OCI-LY7 (cell line): Measurements from ENCODE around the gene COL13A1. TPM values are rescaled to one million over a fixed set of nuclear protein-coding genes. Genes with fewer than 3 reads are reported as not detected.

Experiments used
- BruUV-seq: library from RNA; stranded (reverse); fragments of 400-500 nt; replicated peaks from 2 replicates; lab custom pipeline; 2021; lab: Mats Ljungman, UMichigan
- CTCF ChIA-PET: fragments of 300-600 bp; sonication (Branson Sonifier 250); formaldehyde crosslinking; loops from one replicate; lab custom pipeline; 2022; ENCODE audit warnings: antibody characterized with exemption; ENCODE audit not compliant: unreplicated experiment; lab: Charles Lee
- POLR2A ChIA-PET: fragments of 300-600 bp; sonication (Branson Sonifier 250); formaldehyde crosslinking; loops from one replicate; lab custom pipeline; 2022; ENCODE audit warnings: antibody characterized with exemption; lab: Charles Lee
- DNase-seq: peaks from one replicate; pipeline ENCODE4 v3.0.0-alpha.2; 2015; ENCODE audit warnings: low spot score
- H2AFZ ChIP-seq: fragments of 200-600 bp; sonication (generic), shearing (Covaris generic); 2 replicates; pipeline ENCODE4 v1.6.1; 2014; ENCODE audit warnings: mild to moderate bottlenecking, antibody characterized with exemption, low read length, moderate library complexity
- H3K27ac ChIP-seq: fragments of 200-600 bp; sonication (generic); 2 replicates; pipeline ENCODE4 v1.5.1; 2014; ENCODE audit warnings: mixed run types, low read depth, mild to moderate bottlenecking, moderate library complexity, low read length, inconsistent platforms; ENCODE audit not compliant: poor library complexity, severe bottlenecking
- H3K36me3 ChIP-seq: fragments of 200-600 bp; sonication (generic); 2 replicates; pipeline ENCODE4 v1.6.1; 2014; ENCODE audit warnings: mild to moderate bottlenecking, antibody characterized with exemption, low read length, moderate library complexity, mixed read lengths; ENCODE audit not compliant: insufficient read depth
- H3K4me1 ChIP-seq: fragments of 200-600 bp; sonication (generic); 2 replicates; pipeline ENCODE4 v1.5.1; 2014; ENCODE audit warnings: mild to moderate bottlenecking, low read length; ENCODE audit not compliant: insufficient read depth, poor library complexity, severe bottlenecking
- H3K4me2 ChIP-seq: fragments of 200-600 bp; sonication (generic); 2 replicates; pipeline ENCODE4 v1.6.1; 2014; ENCODE audit warnings: mild to moderate bottlenecking, low read length
- H3K4me3 ChIP-seq: fragments of 200-600 bp; sonication (generic); 2 replicates; pipeline ENCODE4 v1.5.1; 2014; ENCODE audit warnings: mild to moderate bottlenecking, low read depth, low read length; ENCODE audit not compliant: poor library complexity, severe bottlenecking
- H3K79me2 ChIP-seq: fragments of 200-600 bp; sonication (generic); 2 replicates; pipeline ENCODE4 v1.6.1; 2016; ENCODE audit warnings: low read depth, mild to moderate bottlenecking, low read length, moderate library complexity, mixed read lengths; ENCODE audit not compliant: insufficient read depth
- H3K9me2 ChIP-seq: fragments of 200-600 bp; sonication (generic); 2 replicates; pipeline ENCODE4 v1.6.1; 2016; ENCODE audit warnings: mild to moderate bottlenecking, low read length, mixed read lengths; ENCODE audit not compliant: insufficient read depth
- H3K9me3 ChIP-seq: fragments of 200-600 bp; sonication (generic); 2 replicates; pipeline ENCODE4 v1.6.1; 2014; ENCODE audit warnings: mild to moderate bottlenecking, mixed run types, low read length, mixed read lengths
- H4K20me1 ChIP-seq: fragments of 200-600 bp; sonication (generic); 2 replicates; pipeline ENCODE4 v1.6.1; 2014; ENCODE audit warnings: mild to moderate bottlenecking, antibody characterized with exemption, low read length, moderate library complexity, mixed read lengths; ENCODE audit not compliant: insufficient read depth
- EZH2phosphoT487 ChIP-seq: fragments of 200-600 bp; sonication (generic); IDR thresholded peaks from 2 replicates; pipeline ENCODE4 v1.6.1; 2018; ENCODE audit warnings: low read depth, borderline replicate concordance, mild to moderate bottlenecking, mixed run types, antibody characterized with exemption, low read length, moderate library complexity, mixed read lengths
- intact Hi-C: fragments of 100-400 bp; cut with micrococcal nuclease; formaldehyde crosslinking; loops from one replicate; pipeline ENCODE4 v1.10.0; 2022; ENCODE audit not compliant: unreplicated experiment
- total RNA-seq, 2 experiments: library from RNA; depleted of rRNA in 1 of 2; stranded (reverse); fragments of >200 nt in 1 of 2; shearing (Covaris generic) in 1 of 2; gene quantifications; 2 replicates each; pipeline ENCODE4 v1.2.3, GENCODE V29; 2014 to 2022
- TF ChIP-seq, protein P1 (sequence below): fragments of 200-600 bp; sonication (generic); conservative IDR thresholded peaks from 2 replicates; pipeline ENCODE4 v1.5.1; 2014; ENCODE audit warnings: mild to moderate bottlenecking, antibody characterized with exemption, low read length, moderate library complexity, mixed read lengths

COL13A1 gene
- total RNA-seq, 2 experiments from 2014 or later, result 0.06 TPM; not detected in 1

DNA sequence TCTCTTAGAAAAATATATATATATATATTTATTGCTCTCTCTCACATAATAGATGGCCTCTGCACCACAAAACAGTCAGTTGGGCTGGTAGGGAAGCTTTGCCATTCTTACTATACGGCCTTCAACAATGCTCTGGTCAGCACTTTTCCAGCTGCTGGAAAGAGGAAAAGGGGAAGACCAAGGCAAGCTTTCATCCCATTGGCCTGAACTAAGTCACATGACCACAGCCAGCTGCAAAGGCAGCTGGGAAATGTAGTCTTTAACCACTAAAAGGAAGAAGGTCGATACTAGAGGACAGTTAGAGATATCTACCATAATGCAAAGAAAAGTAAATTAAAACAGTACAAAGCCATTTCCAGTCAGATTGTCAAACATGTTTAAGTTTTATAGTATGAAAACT is 192.6 kb downstream of the COL13A1 start:
- H3K27ac ChIP-seq, result no peak overlapping the region
- no TSS peak for BruUV-seq
- CTCF ChIA-PET, result interaction anchor here (0.6 kb wide), 1 partner anchor 32 kb away, joined by 17 read pairs; no protein-coding TSS in a partner anchor
- intact Hi-C loops, result no loop called here
- no peaks in the 10 kb centered on the region for H3K9me3 ChIP-seq
- peak overlapping the region; percentile 14; the same call in 1 of the 2 replicates for H2AFZ ChIP-seq
- no peaks in the 10 kb centered on the region for H3K36me3 ChIP-seq
- H3K79me2 ChIP-seq, result no peaks in the 10 kb centered on the region
- POLR2A ChIA-PET, result no interaction called here
- no peak overlapping the region for H3K4me2 ChIP-seq
- TF ChIP-seq EZH2phosphoT487, result no peak
- TF ChIP-seq, protein P1, sequence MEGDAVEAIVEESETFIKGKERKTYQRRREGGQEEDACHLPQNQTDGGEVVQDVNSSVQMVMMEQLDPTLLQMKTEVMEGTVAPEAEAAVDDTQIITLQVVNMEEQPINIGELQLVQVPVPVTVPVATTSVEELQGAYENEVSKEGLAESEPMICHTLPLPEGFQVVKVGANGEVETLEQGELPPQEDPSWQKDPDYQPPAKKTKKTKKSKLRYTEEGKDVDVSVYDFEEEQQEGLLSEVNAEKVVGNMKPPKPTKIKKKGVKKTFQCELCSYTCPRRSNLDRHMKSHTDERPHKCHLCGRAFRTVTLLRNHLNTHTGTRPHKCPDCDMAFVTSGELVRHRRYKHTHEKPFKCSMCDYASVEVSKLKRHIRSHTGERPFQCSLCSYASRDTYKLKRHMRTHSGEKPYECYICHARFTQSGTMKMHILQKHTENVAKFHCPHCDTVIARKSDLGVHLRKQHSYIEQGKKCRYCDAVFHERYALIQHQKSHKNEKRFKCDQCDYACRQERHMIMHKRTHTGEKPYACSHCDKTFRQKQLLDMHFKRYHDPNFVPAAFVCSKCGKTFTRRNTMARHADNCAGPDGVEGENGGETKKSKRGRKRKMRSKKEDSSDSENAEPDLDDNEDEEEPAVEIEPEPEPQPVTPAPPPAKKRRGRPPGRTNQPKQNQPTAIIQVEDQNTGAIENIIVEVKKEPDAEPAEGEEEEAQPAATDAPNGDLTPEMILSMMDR, result no peak
- no peaks in the 10 kb centered on the region for H4K20me1 ChIP-seq
- no peaks in the 10 kb centered on the region for H3K4me1 ChIP-seq
- no peak overlapping the region for H3K4me3 ChIP-seq
- H3K9me2 ChIP-seq, result no peaks in the 10 kb centered on the region
- DNase-seq, result peak; percentile 49

DNA sequence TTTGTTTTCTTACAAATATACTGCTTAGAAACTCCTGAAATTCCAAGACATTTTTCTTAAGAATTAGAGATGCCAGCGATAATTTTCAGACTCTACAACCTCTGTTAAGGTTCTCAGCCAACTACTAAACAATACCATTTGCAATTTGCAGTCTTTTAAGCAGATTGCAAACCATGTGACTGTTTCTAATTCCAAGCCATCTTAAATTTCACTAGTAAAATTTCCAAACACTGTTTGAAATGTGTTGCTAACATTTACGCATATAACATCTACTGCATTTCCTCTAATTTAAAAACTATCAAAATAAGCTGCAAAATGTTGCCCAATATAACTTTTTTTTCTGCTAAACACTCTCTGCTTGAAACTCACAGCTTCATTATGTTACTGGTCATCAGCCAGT is 194.9 kb downstream of the COL13A1 start:
- H3K79me2 ChIP-seq, result no peaks in the 10 kb centered on the region
- H3K27ac ChIP-seq, result no peak overlapping the region
- TF ChIP-seq EZH2phosphoT487, result no peak
- TF ChIP-seq, protein P1, result no peak
- CTCF ChIA-PET, result interaction anchor here (0.5 kb wide), 1 partner anchor 150 kb away, joined by 3 read pairs; no protein-coding TSS in a partner anchor
- no peak for DNase-seq
- BruUV-seq, result no TSS peak
- H3K9me2 ChIP-seq, result no peaks in the 10 kb centered on the region
- no peak overlapping the region for H3K4me2 ChIP-seq
- no peaks in the 10 kb centered on the region for H3K36me3 ChIP-seq
- intact Hi-C loops, result no loop called here
- POLR2A ChIA-PET, result no interaction called here
- no peaks in the 10 kb centered on the region for H3K9me3 ChIP-seq
- H3K4me1 ChIP-seq, result no peaks in the 10 kb centered on the region
- H3K4me3 ChIP-seq, result no peak overlapping the region
- H2AFZ ChIP-seq, result no peak overlapping the region
- no peaks in the 10 kb centered on the region for H4K20me1 ChIP-seq

DNA sequence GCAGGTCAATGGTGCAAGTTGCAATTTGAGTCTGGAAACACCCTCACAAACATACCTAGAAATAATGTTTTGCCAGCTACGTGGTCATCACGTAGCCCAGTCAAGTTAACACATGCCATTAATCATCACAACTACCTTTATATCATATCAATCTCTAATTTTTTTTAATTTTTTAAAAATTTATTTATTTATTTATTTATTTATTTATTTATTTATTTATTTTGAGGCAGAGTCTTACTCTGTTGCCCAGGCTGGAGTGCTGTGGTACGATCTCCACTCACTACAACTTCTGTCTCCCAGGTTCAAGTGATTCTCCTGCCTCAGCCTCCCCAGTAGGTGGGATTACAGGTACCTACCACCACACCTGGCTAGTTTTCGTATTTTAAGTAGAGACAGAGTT is 198.6 kb downstream of the COL13A1 start:
- no peaks in the 10 kb centered on the region for H3K36me3 ChIP-seq
- H3K9me3 ChIP-seq, result no peaks in the 10 kb centered on the region
- no peaks in the 10 kb centered on the region for H4K20me1 ChIP-seq
- H3K27ac ChIP-seq, result no peak overlapping the region
- H3K4me2 ChIP-seq, result no peak overlapping the region
- DNase-seq, result no peak
- H3K4me3 ChIP-seq, result no peak overlapping the region
- H2AFZ ChIP-seq, result no peak overlapping the region
- no peaks in the 10 kb centered on the region for H3K79me2 ChIP-seq
- H3K4me1 ChIP-seq, result no peaks in the 10 kb centered on the region
- intact Hi-C loops, result no loop called here
- no TSS peak for BruUV-seq
- TF ChIP-seq, protein P1, result no peak
- TF ChIP-seq EZH2phosphoT487, result no peak
- POLR2A ChIA-PET, result no interaction called here
- H3K9me2 ChIP-seq, result no peaks in the 10 kb centered on the region
- CTCF ChIA-PET, result no interaction called here
